ACHN (cell line): Measurements from ENCODE around the gene ATP6V1F.

Experiments
- DNase-seq: peaks from one replicate; pipeline ENCODE4 v3.0.0-alpha.2; 2015
- in situ Hi-C: cut with HindIII; loops from 2 replicates; pipeline ENCODE4 v1.10.0; 2017; ENCODE audit warnings: low sequenced_read_pairs, low pct_ligation_motif_present, low pct_unique_long_range_greater_than_20kb

Gene ATP6V1F

DNA sequence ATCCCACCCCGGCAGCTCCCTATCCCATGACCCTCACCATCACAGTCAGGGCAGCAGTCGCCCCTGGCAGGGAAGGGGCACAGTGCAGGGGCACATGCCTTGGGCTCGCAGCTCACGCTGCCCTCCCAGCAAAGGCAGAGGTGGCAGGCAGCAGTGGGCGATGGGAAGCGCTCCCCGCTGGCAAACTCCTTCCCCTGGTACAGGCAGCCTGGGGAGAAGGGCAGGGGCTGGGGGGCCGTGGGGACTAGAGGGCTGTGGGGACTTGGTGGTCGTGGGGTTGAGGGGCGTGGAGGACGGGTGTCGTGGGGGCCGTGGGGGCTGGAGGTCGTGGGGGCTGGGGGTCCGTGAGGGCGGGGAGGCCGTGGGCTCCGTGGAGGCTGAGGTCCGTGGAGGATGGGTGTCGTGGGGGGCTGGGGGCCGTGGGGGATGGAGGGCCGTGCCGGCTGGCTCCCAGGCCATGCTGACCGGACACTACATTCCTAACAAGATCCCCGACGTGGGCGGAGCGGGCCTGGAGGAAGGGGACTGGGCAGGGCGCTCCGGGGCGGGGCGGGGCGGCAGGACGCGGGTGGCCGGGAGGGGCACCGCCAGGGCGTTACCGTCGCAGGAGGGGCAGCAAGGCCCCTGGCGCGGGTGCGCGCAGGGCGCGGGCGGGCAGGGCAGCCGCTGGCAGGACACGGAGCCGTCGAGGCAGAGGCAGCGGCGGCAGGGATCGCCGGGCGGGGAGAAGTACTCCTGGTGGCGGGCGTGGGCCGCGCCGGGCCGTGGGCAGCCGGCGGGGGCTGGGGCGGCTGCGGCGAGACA lies 27.9 kb downstream of the ATP6V1F start:
- DNase-seq, result no peak
- in situ Hi-C loops, result no loop called here

GRCh38 chr7:128891110-128891941 lies 28.7 kb downstream of the ATP6V1F start:
- in situ Hi-C loops, result no loop called here
- DNase-seq, result no peak

- DNase-seq, result no peak
- in situ Hi-C loops, result no loop called here
Observed at GRCh38 chr7:128891942-128892269, 29.2 kb downstream of the ATP6V1F start.

DNA sequence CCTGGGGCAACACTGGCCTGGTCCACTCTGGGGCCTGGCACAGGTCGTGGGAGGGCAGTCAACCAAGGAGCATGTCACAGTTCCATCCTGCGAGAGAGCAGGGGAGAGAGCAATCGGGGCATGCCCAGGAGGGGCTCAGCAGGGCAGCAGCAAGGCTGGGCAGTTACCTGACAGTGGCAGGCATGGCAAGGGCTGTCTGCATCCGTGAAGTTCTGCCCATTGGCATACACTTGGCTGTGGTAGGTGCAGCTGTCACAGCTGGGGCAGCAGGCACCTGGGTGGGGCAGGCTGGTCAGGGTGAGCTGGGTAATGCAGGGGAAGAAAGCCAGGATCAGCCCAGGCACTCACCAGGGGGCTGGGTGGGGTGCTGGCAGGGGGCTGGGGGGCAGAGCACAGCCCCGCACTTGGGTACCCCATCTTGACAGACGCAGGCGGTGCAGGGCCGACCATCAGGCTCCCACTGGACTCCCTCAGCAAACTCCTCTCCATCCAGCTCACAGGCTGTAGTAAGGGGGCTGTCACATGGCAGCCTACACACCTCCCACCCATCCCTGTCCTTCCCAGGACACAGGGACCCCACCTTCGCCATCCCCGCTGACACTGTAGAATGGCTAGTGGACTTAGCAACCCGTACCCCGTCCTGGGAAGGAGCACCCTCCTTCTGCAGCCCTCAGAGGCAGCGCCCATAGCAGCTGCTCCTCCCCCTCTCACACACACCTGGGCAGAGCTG lies 30.0 kb downstream of the ATP6V1F start:
- in situ Hi-C loops, result no loop called here
- no peak for DNase-seq

DNA sequence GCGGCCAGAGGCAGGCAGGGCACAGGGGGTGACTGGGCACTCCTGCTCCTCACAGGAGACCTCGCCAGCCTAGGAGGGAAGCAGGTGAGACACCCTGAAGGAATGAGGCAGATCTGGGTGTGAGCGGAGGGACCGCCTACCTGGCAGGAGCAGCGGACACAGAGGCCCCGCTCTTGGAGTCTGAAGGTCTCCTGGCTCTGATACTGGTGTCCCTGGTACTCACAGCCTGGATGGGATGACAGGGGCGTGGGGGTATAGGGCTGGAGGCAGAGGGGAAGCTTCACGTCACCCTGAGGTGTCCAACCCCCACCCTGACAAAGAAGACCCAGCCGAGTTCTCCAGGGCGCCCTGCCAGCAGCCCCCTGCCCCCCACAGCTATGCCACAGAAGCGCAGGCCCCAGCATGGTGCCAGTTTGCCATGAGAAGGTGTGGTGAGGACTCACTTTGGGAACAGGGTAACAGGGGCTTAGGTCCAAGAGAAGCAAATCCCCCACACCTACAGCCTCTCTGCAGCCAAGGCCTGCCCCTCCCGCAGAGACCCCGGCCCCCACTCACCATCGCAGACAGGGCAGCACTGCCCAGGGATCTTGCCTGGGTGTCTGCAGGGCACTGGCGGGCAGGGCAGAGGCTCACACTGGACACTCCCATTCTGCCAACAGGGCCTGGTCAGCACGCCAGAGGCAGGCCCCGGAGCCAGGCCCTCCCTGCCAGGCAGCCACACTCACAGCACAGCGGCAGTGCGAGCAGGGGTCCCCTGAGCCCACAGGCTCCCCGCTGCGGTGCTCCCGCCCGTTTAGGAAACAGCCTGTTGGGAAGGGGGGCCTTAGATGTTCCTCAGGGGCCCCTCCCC lies 30.8 kb downstream of the ATP6V1F start:
- no peak for DNase-seq
- in situ Hi-C loops, result no loop called here

DNA sequence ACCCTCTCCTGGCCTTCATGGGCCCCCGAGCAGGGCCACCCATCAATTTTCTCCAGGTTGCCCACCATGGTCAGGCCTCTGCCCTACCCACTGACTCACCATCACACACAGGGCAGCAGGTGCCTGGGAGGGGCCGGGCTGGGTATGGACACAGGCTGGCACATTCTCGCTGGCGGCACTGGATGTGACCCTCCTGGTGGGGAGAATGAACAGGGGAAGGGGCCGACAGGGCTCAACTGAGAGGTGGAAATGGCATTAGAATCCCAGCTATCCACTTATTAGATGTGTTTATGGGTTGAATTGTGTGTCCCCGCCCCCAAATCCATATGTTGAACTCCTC lies 31.4 kb downstream of the ATP6V1F start:
- in situ Hi-C loops, result no loop called here
- DNase-seq, result no peak

- DNase-seq, result no peak
- in situ Hi-C loops, result no loop called here
Observed at GRCh38 chr7:128895320-128895719, 32.7 kb downstream of the ATP6V1F start.

DNA sequence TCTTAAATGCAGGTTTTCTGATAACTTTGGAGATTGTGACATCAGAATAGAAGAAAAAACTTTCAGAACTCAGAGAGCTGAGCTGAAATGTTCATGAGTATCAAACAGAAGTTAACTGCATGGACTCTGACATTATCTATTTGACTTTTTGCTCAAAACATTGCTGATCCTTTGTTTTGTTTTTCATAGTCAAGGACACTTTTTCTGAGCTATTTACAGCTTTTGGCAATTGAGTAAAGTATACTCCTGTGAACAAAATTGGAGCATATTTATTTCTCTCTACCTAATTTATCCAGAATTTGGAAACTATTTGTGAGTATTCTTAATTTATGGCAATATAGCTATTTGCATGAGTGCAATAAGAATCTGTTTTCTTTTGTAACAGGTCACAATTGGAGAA lies 36.7 kb downstream of the ATP6V1F start:
- in situ Hi-C loops, result no loop called here
- DNase-seq, result no peak

DNA sequence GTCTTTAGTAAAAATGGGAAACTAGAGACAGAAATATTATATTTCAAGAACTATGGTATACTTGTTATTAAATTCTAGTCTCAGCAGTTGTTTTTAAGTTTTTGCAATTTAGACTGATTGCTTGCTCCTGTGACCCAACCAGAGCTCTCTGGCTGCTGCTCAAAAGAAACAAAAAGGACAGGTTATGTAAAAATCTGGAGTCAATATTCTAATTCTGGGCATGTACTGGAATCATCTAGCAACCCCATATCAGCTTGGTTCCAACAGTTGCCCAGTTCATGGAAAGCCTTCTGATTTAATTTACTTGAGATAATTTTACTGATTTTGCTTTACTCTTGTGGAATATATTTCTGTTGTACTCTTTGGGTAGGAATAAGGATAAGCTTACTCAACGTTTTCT lies 37.6 kb downstream of the ATP6V1F start:
- no peak for DNase-seq
- in situ Hi-C loops, result no loop called here

DNA sequence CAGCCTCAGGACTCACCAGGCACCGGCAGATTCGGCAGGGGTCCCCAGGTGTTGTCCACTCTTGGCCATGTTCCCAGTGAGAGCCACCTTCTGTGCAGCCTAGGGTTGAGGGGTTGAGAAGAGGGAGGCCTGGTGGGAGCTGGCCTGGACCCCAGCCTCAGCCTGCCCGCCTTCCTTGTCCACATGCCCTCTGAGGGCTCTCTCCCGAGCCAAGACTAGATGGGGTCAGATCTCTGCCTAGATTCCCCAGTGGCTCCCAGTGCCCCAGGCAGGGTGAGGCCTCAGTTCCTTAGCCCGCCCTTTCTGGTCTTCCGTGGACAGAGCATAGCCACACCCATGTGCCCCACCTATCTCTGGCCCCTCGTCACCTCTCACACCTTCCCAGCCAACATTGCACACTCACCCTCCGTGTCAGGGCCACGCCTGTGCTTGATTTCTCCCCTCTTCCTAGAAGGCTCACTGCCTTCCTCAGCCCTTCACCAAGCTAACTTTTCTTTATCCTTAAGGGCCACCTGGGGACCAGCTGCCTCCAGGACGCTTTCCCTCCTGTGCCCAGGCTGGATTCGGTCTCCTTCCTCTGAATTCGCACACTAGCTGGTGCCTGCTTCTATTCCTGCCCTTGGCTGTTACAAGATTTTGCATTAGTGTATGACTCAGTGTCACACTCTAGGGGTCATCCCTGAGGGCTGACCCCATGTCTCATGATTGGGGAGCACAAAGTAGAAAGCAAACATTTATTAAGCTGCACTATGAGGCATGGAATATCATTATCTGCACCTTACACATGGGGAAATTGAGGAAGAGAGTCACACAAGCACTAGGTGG lies 40.3 kb downstream of the ATP6V1F start:
- in situ Hi-C loops, result no loop called here
- peak; percentile 92 for DNase-seq

- DNase-seq, result peak; percentile 75
- in situ Hi-C loops, result no loop called here
Observed at GRCh38 chr7:128903621-128904361, 41.1 kb downstream of the ATP6V1F start.

- DNase-seq, result peak; percentile 82
- in situ Hi-C loops, result no loop called here
Observed at GRCh38 chr7:128904381-128905197, 41.9 kb downstream of the ATP6V1F start.

DNA sequence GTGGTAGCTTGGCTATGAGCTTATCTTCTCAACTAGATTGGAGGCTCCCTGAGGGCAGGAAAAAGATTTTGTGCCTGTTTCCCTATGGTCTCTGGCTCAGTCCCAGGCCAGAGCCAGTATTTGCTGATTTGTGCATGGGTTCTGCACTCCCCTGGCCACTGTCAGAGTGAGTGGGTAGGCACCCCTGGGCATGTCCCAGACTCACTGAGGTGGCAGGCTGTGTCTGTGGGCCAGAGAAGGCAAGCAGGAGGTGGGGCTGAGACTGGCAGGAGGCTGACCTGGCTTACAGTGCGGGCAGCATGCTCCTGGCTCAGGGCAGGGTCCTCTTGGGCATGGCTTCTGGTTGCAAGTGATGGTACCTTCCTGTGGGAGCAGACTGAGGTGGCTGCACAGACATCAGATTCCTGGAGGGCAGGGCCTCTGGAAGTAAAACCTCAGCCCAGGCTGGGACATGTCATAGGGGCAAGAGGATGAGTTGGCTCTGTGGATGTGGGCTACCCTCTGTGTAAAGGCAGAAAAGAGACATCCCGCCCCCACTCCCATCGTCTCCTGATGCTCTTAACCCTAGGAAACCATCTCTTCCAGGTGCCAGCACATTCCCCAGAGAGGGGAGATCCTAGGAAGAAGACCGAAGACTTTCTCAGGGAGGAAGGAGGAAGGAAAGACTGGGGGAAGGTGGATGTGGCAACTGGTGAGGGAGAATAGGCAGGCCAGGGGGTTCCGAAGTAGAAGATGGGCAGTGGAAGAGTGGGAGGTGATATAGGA lies 43.5 kb downstream of the ATP6V1F start:
- no peak for DNase-seq
- in situ Hi-C loops, result no loop called here

DNA sequence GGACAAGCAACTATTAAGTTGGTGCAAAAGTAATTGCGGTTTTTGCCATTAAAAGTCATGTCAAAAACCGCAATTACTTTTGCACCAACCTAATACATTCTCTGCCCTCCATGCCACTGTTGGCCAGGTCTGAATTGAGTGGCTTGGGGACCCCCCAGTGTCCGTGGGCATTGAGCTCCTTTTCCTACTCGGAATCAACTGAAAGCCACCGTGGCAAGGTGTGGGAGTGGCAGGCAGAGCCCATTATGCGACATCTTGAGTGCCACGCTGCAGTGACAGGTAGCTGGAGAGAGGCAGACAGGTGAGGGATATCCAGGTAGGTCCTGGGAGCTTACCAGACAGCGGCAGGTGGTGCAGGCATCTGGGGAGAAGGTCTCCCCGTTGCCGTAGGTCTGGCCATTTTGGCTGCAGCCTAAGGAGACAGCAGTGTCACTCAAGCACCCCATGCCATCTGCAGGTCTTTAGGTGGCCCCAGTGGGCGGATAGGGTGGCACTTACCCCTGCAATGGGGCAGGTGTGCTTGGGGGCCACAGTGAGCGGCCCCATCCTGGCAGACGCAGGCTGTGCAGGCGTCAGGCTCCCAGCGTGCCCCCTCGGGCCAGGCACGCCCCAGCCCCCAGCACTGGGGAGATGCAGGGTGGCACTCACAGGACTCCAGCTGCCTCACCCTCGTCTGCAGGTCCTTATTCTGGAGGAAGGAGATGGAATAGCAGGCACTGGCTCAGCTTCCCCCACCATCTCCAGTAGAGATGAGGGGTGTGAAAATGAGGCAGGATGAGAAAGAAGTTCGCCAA lies 44.3 kb downstream of the ATP6V1F start:
- no peak for DNase-seq
- in situ Hi-C loops, result no loop called here
